Suprapubic skin (tissue), 4 donors: ENCODE data around the gene MROH2A.

Experiments
- EP300 ChIP-seq: sonication (generic); formaldehyde crosslinking; IDR thresholded peaks from one replicate; pipeline ENCODE4 v1.6.1; 2017; ENCODE audit warnings: antibody characterized with exemption
- POLR2AphosphoS5 ChIP-seq, 3 donors: sonication (generic); formaldehyde crosslinking; IDR thresholded peaks; one replicate each; pipeline ENCODE4 v1.6.1; 2017; ENCODE audit warnings: antibody characterized with exemption in 3 of 3
- TF ChIP-seq, protein P1 (sequence below), 2 donors: fragments of 200-600 bp in 1 of 2; fragments of 450-650 bp in 1 of 2; sonication (generic) in 1 of 2; IDR thresholded peaks; one replicate each; pipeline ENCODE4 v1.5.1; 2016 to 2019; ENCODE audit warnings: antibody characterized with exemption in 2 of 2, mild to moderate bottlenecking in 1 of 2, moderate library complexity in 1 of 2

DNA sequence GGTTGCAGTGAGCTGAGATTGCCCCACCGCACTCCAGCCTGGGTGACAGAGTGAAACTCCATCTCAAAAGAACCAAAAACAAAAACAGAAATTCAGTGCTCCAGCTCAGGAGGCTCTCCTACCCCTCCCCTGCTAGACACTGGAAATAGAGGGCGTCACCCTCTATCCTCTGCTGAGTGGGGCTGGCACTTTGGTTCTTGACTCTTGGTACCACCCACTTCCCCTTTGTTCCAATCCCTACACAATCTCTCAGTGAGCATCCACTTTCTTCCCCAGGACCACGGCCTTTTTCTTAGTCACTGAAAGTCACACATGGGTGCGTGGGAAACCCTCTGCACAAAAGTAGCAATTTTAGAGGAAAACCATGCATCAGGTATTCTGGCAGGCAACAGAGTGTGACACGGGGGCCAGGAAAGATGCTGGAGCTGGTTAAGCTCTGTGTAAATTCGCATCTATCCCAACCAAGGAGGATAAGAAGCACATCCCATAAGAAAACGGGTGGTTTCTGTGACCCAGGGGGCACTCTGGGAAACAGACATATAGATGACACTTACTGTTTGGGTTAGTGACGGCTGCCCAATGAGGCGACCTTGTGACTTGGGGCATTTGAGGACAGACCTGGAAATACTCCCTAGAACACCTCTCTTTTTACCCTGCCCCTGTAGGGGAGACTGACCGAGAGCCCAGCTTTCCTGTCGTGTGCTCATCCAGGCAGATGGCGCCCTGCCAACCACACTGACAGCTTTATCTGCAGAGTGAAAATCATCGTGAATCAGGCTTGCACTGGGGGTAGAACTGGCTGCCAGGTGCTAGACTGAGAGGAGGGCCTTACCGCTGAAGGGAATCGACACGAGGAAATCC lies 68.5 kb downstream of the MROH2A start:
- TF ChIP-seq, protein P1, sequence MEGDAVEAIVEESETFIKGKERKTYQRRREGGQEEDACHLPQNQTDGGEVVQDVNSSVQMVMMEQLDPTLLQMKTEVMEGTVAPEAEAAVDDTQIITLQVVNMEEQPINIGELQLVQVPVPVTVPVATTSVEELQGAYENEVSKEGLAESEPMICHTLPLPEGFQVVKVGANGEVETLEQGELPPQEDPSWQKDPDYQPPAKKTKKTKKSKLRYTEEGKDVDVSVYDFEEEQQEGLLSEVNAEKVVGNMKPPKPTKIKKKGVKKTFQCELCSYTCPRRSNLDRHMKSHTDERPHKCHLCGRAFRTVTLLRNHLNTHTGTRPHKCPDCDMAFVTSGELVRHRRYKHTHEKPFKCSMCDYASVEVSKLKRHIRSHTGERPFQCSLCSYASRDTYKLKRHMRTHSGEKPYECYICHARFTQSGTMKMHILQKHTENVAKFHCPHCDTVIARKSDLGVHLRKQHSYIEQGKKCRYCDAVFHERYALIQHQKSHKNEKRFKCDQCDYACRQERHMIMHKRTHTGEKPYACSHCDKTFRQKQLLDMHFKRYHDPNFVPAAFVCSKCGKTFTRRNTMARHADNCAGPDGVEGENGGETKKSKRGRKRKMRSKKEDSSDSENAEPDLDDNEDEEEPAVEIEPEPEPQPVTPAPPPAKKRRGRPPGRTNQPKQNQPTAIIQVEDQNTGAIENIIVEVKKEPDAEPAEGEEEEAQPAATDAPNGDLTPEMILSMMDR (IDR thresholded peaks at IDR 0.05), result no peak
- no peak for TF ChIP-seq EP300
- TF ChIP-seq POLR2AphosphoS5 (IDR thresholded peaks at IDR 0.05), result no peak
